ENCODE data around the gene RUNX3.

RUNX3 gene

DNA sequence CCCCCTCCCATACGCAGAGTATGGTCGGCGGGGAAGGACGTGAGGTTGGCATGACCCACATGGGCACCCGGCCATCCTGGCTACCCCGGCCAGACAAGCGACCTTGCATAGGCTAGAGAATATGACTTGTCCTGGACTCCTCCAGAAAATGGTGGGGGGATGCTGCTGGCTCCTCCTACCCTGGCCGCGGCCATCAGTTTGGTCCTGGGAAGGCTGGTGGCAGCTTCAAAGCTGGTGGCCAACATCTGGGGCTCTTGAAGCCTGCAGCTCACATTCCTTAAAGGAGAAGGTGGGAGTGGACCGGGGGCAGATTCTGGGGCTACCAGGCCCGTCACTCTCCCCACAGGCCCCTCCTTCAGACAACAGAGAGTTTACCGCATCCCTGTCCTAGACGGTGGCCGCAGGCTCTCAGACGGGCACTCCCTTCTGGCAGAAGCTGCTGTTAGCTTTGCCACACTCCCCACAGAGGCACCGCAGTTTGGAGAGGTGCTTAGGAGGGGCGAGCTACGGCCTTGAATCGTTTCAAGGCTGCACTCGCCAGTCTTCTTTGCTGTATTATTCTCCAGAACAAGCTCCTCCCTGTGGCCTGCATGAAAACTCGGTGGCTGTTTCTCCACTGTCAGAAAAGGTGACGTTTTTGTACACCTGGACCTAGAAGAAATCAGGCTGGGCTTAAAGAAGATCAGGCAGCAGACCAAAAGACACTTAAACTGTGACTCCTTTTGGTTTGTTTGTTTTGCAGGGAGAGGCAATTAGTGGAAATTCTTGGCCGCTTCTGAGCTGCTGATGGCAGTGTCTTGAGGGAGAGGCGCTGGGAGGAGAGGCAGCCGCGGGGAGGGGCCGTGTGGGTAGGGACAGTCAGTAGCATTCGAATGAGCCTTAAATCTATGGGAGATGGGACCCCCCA lies 68.0 kb downstream of the RUNX3 start:
- DNase-seq (ENCODE audit: low spot score), result no peak

DNA sequence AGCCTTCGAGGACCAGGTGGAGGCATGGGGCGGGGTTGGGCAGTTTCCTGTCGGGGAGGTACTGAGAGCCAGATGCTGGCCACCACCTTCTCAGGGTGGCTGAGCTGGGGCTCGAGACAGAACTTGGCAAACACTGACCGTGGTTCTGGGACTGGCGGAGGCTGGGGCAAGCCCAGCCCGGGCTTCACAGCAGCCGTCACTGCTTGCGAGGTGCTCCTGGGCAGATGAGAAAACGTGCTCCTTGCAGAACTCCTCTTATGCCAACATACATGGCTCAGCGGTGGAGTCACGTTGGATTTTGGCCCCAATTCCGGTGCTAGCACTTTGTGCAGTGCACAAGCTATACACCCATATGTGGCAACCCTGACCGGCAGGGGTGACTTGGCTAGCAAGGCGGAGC lies 69.2 kb downstream of the RUNX3 start:
- no peak for DNase-seq (ENCODE audit: low spot score)

DNA sequence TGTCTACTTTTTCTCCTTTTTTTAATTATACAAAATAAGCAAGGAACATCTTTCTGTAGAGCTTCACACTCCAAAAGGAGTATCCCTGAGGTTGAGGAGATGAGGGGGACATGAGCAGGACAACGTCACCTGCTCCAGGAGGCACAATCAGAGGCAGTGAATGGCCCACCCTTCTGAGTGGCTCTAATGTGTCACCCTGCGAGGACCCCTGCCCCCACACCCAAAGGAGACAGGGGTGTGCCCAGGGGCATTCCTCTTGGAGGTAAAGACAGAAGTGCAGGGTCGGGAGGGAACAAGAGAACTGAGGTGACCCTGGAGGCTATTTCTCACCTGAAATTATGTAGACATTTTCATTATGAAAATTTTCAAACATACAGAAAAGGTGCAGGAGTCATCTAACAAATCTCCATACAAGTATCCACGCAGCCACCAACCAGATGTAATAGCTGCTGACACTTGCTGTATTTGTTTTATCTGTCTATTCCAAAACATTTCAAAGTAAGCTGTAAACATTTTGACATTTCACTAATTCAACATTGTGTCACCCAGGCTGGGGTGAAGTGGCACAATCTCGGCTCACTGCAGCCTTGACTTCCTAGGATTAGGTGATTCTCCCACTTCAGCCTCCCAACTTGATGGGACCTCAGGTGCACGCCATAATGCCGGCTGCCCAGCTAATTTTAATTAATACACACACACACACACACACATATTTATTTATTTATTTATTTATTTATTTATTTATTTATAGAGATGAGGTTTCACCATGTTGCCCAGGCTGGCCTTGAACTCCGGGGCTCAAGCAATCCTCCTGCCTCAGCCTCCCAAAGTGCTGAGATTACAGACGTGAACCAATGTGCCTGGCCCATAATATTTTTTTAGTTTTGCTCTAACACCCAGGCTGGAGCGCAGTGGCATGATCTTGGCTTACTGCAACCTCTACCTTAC lies 70.7 kb downstream of the RUNX3 start:
- no peak for DNase-seq (ENCODE audit: low spot score)

DNA sequence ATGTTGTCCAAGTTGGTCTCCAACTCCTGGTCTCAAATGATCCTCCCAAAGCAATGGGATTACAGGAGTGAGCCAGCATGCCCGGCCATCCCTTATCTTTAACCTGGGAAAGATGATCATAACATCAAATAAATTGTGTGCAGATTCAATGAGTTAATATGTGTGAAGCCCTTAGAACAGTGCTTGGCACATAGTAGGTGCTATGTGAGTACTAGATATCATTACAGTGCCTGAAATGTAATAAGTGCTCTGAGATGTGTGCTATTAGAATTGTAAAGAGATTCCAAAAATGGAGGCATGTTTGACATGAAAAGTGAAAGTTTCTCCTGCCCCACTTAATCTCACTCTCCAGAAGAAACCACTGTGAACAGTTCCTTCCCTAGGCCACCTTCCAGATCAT lies 71.8 kb downstream of the RUNX3 start:
- no peak for DNase-seq (ENCODE audit: low spot score)

DNA sequence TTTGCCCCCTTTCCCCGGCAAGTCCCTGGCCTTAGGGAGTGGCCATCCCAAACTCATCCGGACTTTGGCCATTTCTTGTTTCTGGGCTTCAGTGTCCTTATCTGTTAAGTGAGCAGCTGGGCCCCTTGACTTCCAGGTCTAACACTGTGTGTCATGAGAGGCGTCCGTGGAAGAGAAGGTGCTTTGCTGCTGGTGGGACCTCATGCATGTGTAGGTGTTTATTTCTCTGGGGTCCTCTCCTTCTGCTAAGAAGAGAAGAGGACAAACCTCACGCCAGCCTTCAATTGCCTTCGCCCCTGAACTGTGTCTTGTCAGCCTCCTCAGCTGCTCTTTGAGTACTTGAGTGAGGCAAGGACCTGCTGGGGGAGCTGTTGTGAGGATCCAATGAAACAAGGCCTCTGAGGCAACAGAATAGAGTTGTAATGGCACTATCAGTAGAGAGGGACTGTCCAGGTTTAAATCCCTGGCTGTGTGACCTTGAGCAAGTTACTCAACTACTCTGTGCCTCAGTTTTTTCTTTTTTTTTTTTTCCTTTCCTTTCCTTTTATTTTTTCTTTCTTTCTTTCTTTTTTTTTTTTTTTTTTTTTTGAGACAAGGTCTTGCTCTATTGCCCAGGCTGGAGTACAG lies 72.5 kb downstream of the RUNX3 start:
- DNase-seq (ENCODE audit: low spot score), result no peak

DNA sequence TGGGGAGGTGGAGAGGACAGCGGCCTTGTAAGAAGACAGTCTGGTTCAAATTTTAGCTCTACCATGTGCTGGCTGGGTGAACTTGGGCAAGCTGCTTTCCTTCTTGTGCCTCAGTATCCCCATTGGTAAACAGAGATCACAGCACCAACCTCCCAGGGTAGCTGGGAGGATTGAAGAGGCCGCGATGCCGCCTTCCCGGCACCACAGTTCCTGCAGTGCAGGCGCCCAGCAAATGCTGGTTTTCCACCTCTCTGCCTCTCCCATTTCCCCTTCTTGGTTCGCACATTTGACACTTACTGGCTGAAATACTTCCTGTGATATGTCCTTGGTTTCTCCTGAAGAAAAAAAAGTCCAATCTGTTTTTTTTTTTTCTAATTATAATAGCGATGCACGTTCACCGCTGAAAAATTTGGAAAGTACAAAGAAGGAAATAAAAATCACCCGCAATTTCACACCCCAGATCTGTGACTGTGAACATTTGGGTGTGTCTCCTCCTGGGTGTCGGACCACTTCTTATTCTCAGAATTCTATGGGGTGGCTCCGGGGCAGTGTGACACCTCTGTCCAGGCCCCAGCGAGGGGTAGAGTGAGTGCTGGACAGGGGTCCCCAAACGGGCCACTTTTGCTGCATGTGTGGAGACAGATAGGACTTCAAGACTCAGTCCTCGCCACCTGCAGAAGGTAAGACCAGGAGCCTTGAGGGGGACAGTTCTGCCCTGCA lies 73.1 kb downstream of the RUNX3 start:
- no peak for DNase-seq (ENCODE audit: low spot score)

DNA sequence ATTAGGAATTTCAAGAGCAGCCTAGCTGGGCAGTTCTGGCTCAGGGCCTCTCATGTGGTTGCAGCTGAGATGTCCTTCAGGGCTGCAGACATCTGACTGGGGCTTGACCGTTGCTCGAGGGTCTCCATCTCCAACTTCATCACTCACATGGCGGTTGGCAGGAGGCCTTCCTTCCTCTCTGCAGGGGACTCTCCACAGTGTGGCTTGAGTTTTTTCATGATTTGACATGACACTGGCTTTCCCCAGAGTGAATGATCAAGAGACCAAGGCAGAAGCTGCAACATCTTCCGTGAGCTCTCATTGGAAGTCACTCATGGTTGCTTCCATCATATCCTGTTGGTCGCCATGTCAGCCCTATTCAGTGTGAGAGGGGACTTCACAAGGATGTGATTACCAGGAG lies 74.6 kb downstream of the RUNX3 start:
- DNase-seq (ENCODE audit: low spot score), result no peak

DNA sequence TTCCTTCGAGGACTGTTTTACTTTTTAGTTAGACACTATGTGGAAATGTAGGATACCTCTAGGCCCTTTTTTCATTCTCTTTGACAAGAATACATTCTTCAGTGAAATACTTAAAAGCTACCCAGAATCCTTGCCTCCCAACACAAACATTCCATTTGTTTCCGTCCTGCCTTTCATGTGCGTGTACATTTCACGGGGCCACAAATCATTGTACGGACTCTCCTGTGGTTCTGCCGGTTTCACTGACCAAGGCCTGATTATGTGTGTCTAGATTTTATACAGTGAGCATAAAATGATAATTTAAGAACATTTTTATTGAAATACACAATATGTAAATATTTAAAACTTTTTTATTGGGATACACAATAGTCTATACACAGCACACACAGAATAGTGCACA lies 76.4 kb downstream of the RUNX3 start:
- DNase-seq (ENCODE audit: low spot score), result no peak

DNA sequence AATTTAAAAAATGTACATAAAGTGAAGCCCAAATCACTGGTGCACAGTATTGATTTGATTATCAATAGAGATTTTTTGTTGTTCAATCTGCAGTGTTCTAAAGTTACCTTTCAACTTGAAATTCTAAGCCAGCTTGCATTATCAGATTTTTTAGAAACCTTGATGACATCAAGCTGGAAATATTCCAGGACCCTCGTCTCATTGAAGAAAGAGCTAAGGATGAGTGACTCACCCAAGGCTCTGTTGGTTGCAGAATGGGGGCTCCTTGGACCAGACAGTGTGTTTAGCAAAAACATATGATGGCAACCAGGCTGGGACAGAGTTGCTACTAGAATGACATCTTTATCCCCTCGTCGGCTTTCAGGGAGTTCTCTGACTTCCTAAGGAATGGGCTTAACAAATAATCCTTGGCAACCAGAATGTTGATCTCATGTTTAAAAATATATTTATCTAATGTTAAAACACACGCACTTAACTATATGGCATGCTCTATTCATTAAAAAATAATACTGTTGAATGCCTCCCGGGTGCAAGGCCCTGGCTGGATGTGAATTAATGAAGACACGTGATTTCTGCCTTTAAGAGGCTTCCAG lies 79.7 kb downstream of the RUNX3 start:
- DNase-seq (ENCODE audit: low spot score), result no peak

DNA sequence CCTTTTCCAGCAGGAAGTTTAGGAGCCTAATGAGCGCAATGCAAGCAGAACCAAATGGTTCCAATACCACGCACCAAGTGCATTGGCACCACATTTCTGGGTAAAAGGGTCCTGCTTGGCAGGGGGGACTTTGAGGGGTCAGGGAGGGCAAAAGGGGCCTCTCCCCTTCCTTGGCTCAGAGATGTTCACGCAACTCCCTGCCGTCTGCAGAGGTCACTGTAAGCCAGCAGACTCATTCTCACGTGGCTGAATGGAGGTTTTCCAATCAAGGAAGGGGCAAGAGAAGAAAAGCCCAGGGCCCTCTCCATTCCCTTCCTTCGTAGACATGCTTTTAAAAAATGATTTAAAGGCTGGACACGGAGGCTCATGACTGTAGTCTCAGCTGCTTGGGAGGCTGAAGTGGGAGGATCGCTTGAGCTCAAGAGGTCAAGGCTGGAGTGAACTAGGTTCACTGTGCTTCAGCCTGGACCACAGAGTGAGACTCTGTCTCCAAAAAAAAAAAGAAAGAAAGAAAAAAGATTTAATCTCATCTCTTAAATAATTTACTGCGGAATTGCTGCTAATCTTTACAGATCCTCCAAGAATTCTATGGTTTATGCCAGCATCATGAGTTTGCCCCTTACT lies 80.3 kb downstream of the RUNX3 start:
- DNase-seq (ENCODE audit: low spot score), result peak; percentile 48
